ENCODE data around the gene CHMP1A.

The CHMP1A gene

DNA sequence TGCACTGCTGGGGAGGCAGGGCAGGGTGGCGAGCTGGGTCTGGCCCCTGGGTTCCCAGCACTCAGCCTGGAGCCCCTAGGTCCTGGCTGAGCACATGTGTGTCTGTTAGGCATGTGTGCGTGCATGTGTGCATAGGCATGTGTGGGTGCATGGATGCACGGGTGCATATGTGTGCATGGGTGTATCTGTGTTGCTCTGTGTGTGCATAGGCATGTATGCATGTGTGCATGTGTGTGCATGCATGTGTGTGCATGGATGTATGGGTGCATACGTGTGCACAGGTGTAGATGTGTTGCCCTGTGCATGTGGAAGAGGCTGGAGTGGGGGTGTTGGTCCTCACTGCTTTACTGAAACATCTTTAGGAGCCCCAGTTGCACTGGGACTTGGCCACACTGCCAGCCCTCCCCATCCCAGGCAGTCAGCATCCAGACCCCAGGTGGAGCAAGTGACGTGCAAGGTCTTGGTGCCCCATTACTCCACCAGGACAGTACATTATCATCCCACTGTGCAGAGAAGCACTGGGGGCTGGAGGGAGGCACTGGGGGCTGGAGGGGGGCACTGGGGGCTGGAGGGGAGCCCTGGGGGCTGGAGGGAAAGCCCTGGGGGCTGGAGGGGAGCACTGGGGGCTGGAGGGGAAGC is 54.4 kb downstream of the CHMP1A start:
- H3K27ac ChIP-seq: no peak overlapping the region

GRCh38 chr16:89602273-89602951 is 55.1 kb downstream of the CHMP1A start:
- Histone ChIP-seq H3K36me3 (ENCODE audit: insufficient read depth) (no peaks in the 10 kb centered on the region), H3K79me2 (ENCODE audit: insufficient read depth, low read depth) (no peaks in the 10 kb centered on the region), H3K4me2 (no peak overlapping the region), H2AFZ (ENCODE audit: low read depth) (no peak overlapping the region), H3K4me3 (IDR thresholded peaks at IDR 0.05; ENCODE audit: insufficient read depth, low read depth, low read length) (no peak overlapping the region), H3K27ac (no peak overlapping the region), H3K27me3 (ENCODE audit: insufficient read depth, low read depth) (peaks cover 19% of the 10 kb centered on the region), H4K20me1 (ENCODE audit: insufficient read depth) (no peaks in the 10 kb centered on the region), H3K4me1 (ENCODE audit: low read depth, poor library complexity, severe bottlenecking) (peaks cover 7% of the 10 kb centered on the region), H3K9ac (no peak overlapping the region)
- TF ChIP-seq CTCF (conservative IDR thresholded peaks at IDR 0.05; ENCODE audit: low read depth, low read length): no peak

More for the DNA sequence above, 54.4 kb downstream of the CHMP1A start:
- Histone ChIP-seq H3K9ac (no peak overlapping the region), H4K20me1 (ENCODE audit: insufficient read depth) (no peaks in the 10 kb centered on the region), H3K79me2 (ENCODE audit: insufficient read depth, low read depth) (no peaks in the 10 kb centered on the region), H3K27me3 (ENCODE audit: insufficient read depth, low read depth) (peaks cover 25% of the 10 kb centered on the region), H3K4me1 (ENCODE audit: low read depth, poor library complexity, severe bottlenecking) (peaks cover 7% of the 10 kb centered on the region), H3K36me3 (ENCODE audit: insufficient read depth) (no peaks in the 10 kb centered on the region), H3K4me2 (no peak overlapping the region), H3K4me3 (IDR thresholded peaks at IDR 0.05; ENCODE audit: insufficient read depth, low read depth, low read length) (no peak overlapping the region), H2AFZ (ENCODE audit: low read depth) (no peak overlapping the region)
- no peak for TF ChIP-seq CTCF (conservative IDR thresholded peaks at IDR 0.05; ENCODE audit: low read depth, low read length)

- Histone ChIP-seq H3K36me3 (ENCODE audit: insufficient read depth) (no peaks in the 10 kb centered on the region), H3K9ac (no peak overlapping the region), H3K27me3 (ENCODE audit: insufficient read depth, low read depth) (peaks cover 15% of the 10 kb centered on the region), H2AFZ (ENCODE audit: low read depth) (no peak overlapping the region), H3K27ac (no peak overlapping the region), H3K4me2 (no peak overlapping the region), H3K4me3 (IDR thresholded peaks at IDR 0.05; ENCODE audit: insufficient read depth, low read depth, low read length) (no peak overlapping the region), H3K79me2 (ENCODE audit: insufficient read depth, low read depth) (no peaks in the 10 kb centered on the region), H4K20me1 (ENCODE audit: insufficient read depth) (no peaks in the 10 kb centered on the region), H3K4me1 (ENCODE audit: low read depth, poor library complexity, severe bottlenecking) (peaks cover 7% of the 10 kb centered on the region)
- TF ChIP-seq CTCF (conservative IDR thresholded peaks at IDR 0.05; ENCODE audit: low read depth, low read length): no peak
These were observed 55.6 kb downstream of the CHMP1A start for GRCh38 chr16:89601906-89602272.

- H3K36me3 ChIP-seq (ENCODE audit: insufficient read depth): no peaks in the 10 kb centered on the region
- peaks cover 13% of the 10 kb centered on the region for H3K27me3 ChIP-seq (ENCODE audit: insufficient read depth, low read depth)
- H3K27ac ChIP-seq: no peak overlapping the region
- no peaks in the 10 kb centered on the region for H4K20me1 ChIP-seq (ENCODE audit: insufficient read depth)
- no peak overlapping the region for H3K4me3 ChIP-seq (IDR thresholded peaks at IDR 0.05; ENCODE audit: insufficient read depth, low read depth, low read length)
- no peak overlapping the region for H3K4me2 ChIP-seq
- peaks cover 7% of the 10 kb centered on the region for H3K4me1 ChIP-seq (ENCODE audit: low read depth, poor library complexity, severe bottlenecking)
- H2AFZ ChIP-seq (ENCODE audit: low read depth): no peak overlapping the region
- no peak for TF ChIP-seq CTCF (conservative IDR thresholded peaks at IDR 0.05; ENCODE audit: low read depth, low read length)
- no peak overlapping the region for H3K9ac ChIP-seq
- no peaks in the 10 kb centered on the region for H3K79me2 ChIP-seq (ENCODE audit: insufficient read depth, low read depth)
These were observed 56.6 kb downstream of the CHMP1A start for GRCh38 chr16:89600956-89601355.
